OCI-LY1 (cell line): ENCODE measurements around the gene ARGLU1.

Source experiments
- H2AFZ ChIP-seq: fragments of 200-600 bp; sonication (generic), shearing (Covaris generic); 2 replicates; pipeline ENCODE4 v1.6.0; 2014; ENCODE audit warnings: antibody characterized with exemption, mild to moderate bottlenecking, low read length
- H3F3A ChIP-seq: fragments of 200-600 bp; sonication (generic), shearing (Covaris generic); 2 replicates; pipeline ENCODE4 v1.6.0; 2014; ENCODE audit warnings: mild to moderate bottlenecking, antibody characterized with exemption, low read length, moderate library complexity; ENCODE audit not compliant: insufficient read depth
- H3K27ac ChIP-seq: fragments of 200-600 bp; sonication (generic); 2 replicates; pipeline ENCODE4 v1.5.1; 2014; ENCODE audit warnings: low read length, mixed run types, mild to moderate bottlenecking, low read depth; ENCODE audit not compliant: poor library complexity, severe bottlenecking
- H3K27me3 ChIP-seq: fragments of 200-600 bp; sonication (generic); 2 replicates; pipeline ENCODE4 v1.6.0; 2014; ENCODE audit warnings: antibody characterized with exemption, mild to moderate bottlenecking, low read length, moderate library complexity; ENCODE audit not compliant: insufficient read depth
- H3K36me3 ChIP-seq: fragments of 200-600 bp; sonication (generic); 2 replicates; pipeline ENCODE4 v1.6.1; 2014; ENCODE audit warnings: mild to moderate bottlenecking, antibody characterized with exemption, low read length, moderate library complexity, mixed read lengths; ENCODE audit not compliant: insufficient read depth
- H3K4me1 ChIP-seq: fragments of 200-600 bp; sonication (generic); 2 replicates; pipeline ENCODE4 v1.5.1; 2014; ENCODE audit warnings: mild to moderate bottlenecking, low read length, moderate library complexity; ENCODE audit not compliant: insufficient read depth, severe bottlenecking
- H3K4me2 ChIP-seq: fragments of 200-600 bp; sonication (generic), shearing (Covaris generic); 2 replicates; pipeline ENCODE4 v1.6.1; 2014; ENCODE audit warnings: low read length
- H3K4me3 ChIP-seq: fragments of 200-600 bp; sonication (generic); 2 replicates; pipeline ENCODE4 v1.5.1; 2014; ENCODE audit warnings: low read length, low read depth, mild to moderate bottlenecking, mixed read lengths; ENCODE audit not compliant: poor library complexity, severe bottlenecking
- H3K79me2 ChIP-seq: fragments of 200-600 bp; shearing (Covaris generic); 2 replicates; pipeline ENCODE4 v1.6.1; 2016; ENCODE audit warnings: mixed run types, low read length, mixed read lengths; ENCODE audit not compliant: insufficient read depth
- H3K9ac ChIP-seq: fragments of 200-600 bp; sonication (generic), shearing (Covaris generic); 2 replicates; pipeline ENCODE4 v1.6.1; 2014; ENCODE audit warnings: mild to moderate bottlenecking, low read length, mixed read lengths
- H3K9me2 ChIP-seq: fragments of 200-600 bp; sonication (generic), shearing (Covaris generic); 2 replicates; pipeline ENCODE4 v1.6.1; 2014; ENCODE audit warnings: low read depth, mild to moderate bottlenecking, low read length, mixed read lengths
- H3K9me3 ChIP-seq: fragments of 200-600 bp; shearing (Covaris generic); 2 replicates; pipeline ENCODE4 v1.6.1; 2014; ENCODE audit warnings: low read length, mixed read lengths
- H4K20me1 ChIP-seq: fragments of 200-600 bp; sonication (generic), shearing (Covaris generic); 2 replicates; pipeline ENCODE4 v1.6.0; 2016; ENCODE audit warnings: mild to moderate bottlenecking, low read length; ENCODE audit not compliant: insufficient read depth
- CTCF ChIP-seq: fragments of 200-600 bp; sonication (generic), shearing (Covaris generic); IDR thresholded peaks from 2 replicates; pipeline ENCODE4 v1.5.1; 2017; ENCODE audit warnings: mild to moderate bottlenecking, antibody characterized with exemption, low read length, moderate library complexity, mixed read lengths
- EZH2 ChIP-seq: fragments of 200-600 bp; sonication (generic), shearing (Covaris generic); IDR thresholded peaks from 2 replicates; pipeline ENCODE4 v1.8.0; 2017; ENCODE audit warnings: borderline replicate concordance, mixed run types, mild to moderate bottlenecking, antibody characterized with exemption, low read length, moderate library complexity, mixed read lengths

The ARGLU1 gene

GRCh38 chr13:106570299-106570852 lies 2.4 kb upstream of the ARGLU1 start:
- TF ChIP-seq EZH2 (no peak), CTCF (no peak)
- no peak overlapping the region for H2AFZ ChIP-seq
- H3K27ac ChIP-seq, result no peak overlapping the region
- no peaks in the 10 kb centered on the region for H3K27me3 ChIP-seq
- H3K4me3 ChIP-seq, result peak overlapping the region; percentile 30
- no peaks in the 10 kb centered on the region for H3K9me3 ChIP-seq
- peaks cover 9% of the 10 kb centered on the region; the same call in 1 of the 2 replicates for H3K36me3 ChIP-seq
- H4K20me1 ChIP-seq, result peaks cover 8% of the 10 kb centered on the region; the same call in 1 of the 2 replicates
- H3K4me2 ChIP-seq, result peak overlapping the region; percentile 93
- no peaks in the 10 kb centered on the region for H3K9me2 ChIP-seq
- no peak overlapping the region for H3K9ac ChIP-seq
- no peaks in the 10 kb centered on the region for H3F3A ChIP-seq
- H3K79me2 ChIP-seq, result peaks cover 19% of the 10 kb centered on the region
- peaks cover 32% of the 10 kb centered on the region for H3K4me1 ChIP-seq

- Histone ChIP-seq H3K9me2 (no peaks in the 10 kb centered on the region), H3K4me2 (peak overlapping the region; percentile 93), H3F3A (no peaks in the 10 kb centered on the region), H3K4me1 (peaks cover 41% of the 10 kb centered on the region), H2AFZ (no peak overlapping the region), H3K36me3 (peaks cover 14% of the 10 kb centered on the region; the same call in 1 of the 2 replicates), H3K79me2 (peaks cover 28% of the 10 kb centered on the region), H3K27ac (no peak overlapping the region), H3K27me3 (no peaks in the 10 kb centered on the region), H3K4me3 (peak overlapping the region; percentile 30), H4K20me1 (peaks cover 16% of the 10 kb centered on the region; the same call in 1 of the 2 replicates), H3K9ac (no peak overlapping the region), H3K9me3 (no peaks in the 10 kb centered on the region)
- TF ChIP-seq EZH2, result no peak
- no peak for TF ChIP-seq CTCF
Measured at GRCh38 chr13:106569233-106570095, 1.5 kb upstream of the ARGLU1 start.

GRCh38 chr13:106568299-106569003 lies 514 bp upstream of the ARGLU1 start:
- peaks cover 16% of the 10 kb centered on the region for H3K36me3 ChIP-seq
- H2AFZ ChIP-seq, result peak overlapping the region; percentile 53
- peaks cover 38% of the 10 kb centered on the region for H3K79me2 ChIP-seq
- H3K27me3 ChIP-seq, result no peaks in the 10 kb centered on the region
- no peak for TF ChIP-seq EZH2
- TF ChIP-seq CTCF, result no peak
- no peaks in the 10 kb centered on the region for H3F3A ChIP-seq
- peak overlapping the region; percentile 52 for H3K27ac ChIP-seq
- H4K20me1 ChIP-seq, result peaks cover 24% of the 10 kb centered on the region; the same call in 1 of the 2 replicates
- H3K4me3 ChIP-seq, result peak overlapping the region; percentile 91
- H3K9ac ChIP-seq, result peak overlapping the region; percentile 79
- no peaks in the 10 kb centered on the region for H3K9me3 ChIP-seq
- H3K4me1 ChIP-seq, result peaks cover 51% of the 10 kb centered on the region
- no peaks in the 10 kb centered on the region for H3K9me2 ChIP-seq
- H3K4me2 ChIP-seq, result peak overlapping the region; percentile 93
